ENCODE data around the gene NDUFA13. TPM values are rescaled to one million over a fixed set of nuclear protein-coding genes. Genes with fewer than 3 reads are reported as not detected.
A peak's percentile ranks its signal among the peaks of the same experiment; 100 is the strongest.

The NDUFA13 gene
- total RNA-seq, 4 donors from 2014 or later: 21.1 to 100 (median 76.0) TPM

GRCh38 chr19:19530423-19530804 is 14.4 kb downstream of the NDUFA13 start:
- no peak overlapping the region for H3K27ac ChIP-seq
- in situ Hi-C loops (cut with MboI; ENCODE audit: low pct_ligation_motif_present in 1 of 4, low pct_unique_long_range_greater_than_20kb in 1 of 4, low sequenced_read_pairs in 3 of 4) (loop anchor here (5.0 to 25.0 kb wide), 5 partner anchors 107 to 757 kb away; partner anchors contain the start of genes GMIP (in 4 of the 4) and LPAR2 (in 1 of the 4)), intact Hi-C loops (cut with DNase I; ENCODE audit: low total_unique reads) (loop anchor here (10.0 kb wide), 1 partner anchor 424 kb away; no protein-coding TSS in a partner anchor)
- no peaks in the 10 kb centered on the region for H3K9me3 ChIP-seq
- peaks cover 0 to 8% (median 7%) of the 10 kb centered on the region in 4 donors for H3K4me1 ChIP-seq
- 67 to 69% methylated on average over 5 to 9 of the region's 9 CpGs for WGBS, 2 donors (ENCODE audit: low coverage in 1 of 2)
- TF ChIP-seq EP300 (IDR thresholded peaks at IDR 0.05; ENCODE audit: low read depth) (no peak), POLR2AphosphoS5 (IDR thresholded peaks at IDR 0.05) (no peak), POLR2A (IDR thresholded peaks at IDR 0.05) (no peak)
- TF ChIP-seq, protein P1, sequence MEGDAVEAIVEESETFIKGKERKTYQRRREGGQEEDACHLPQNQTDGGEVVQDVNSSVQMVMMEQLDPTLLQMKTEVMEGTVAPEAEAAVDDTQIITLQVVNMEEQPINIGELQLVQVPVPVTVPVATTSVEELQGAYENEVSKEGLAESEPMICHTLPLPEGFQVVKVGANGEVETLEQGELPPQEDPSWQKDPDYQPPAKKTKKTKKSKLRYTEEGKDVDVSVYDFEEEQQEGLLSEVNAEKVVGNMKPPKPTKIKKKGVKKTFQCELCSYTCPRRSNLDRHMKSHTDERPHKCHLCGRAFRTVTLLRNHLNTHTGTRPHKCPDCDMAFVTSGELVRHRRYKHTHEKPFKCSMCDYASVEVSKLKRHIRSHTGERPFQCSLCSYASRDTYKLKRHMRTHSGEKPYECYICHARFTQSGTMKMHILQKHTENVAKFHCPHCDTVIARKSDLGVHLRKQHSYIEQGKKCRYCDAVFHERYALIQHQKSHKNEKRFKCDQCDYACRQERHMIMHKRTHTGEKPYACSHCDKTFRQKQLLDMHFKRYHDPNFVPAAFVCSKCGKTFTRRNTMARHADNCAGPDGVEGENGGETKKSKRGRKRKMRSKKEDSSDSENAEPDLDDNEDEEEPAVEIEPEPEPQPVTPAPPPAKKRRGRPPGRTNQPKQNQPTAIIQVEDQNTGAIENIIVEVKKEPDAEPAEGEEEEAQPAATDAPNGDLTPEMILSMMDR (IDR thresholded peaks at IDR 0.05): no peak
- no peak for DNase-seq
- no peaks in the 10 kb centered on the region for H3K27me3 ChIP-seq
- peaks cover 0 to 8% (median 0%) of the 10 kb centered on the region in 4 donors for H3K36me3 ChIP-seq
- no peak overlapping the region for H3K4me3 ChIP-seq

DNA sequence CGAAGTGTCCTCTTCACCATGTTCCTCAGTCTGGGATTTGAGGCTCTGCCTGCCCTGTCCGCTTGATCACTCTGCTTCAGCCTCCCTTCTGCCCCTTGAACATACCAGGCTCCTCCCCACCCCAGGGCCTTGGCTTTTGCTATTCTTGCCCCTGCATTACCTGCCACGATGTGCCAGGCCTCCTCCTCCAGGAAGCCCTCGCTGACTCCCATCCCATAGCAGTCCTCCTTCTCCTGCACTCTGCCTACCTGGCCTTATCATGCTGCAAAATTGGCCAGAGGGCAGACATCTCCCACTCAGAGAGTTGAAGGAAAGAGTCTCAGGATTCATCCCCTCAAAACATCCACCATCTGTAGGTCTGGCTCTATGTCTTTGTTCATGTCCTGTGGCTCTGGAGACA is 14.9 kb downstream of the NDUFA13 start:
- WGBS, 2 donors (ENCODE audit: low coverage in 1 of 2): 88 to 100% methylated on average over 2 to 4 of the region's 4 CpGs
- H3K27me3 ChIP-seq: no peaks in the 10 kb centered on the region
- H3K27ac ChIP-seq: no peak overlapping the region
- no peak for DNase-seq
- TF ChIP-seq EP300 (IDR thresholded peaks at IDR 0.05; ENCODE audit: low read depth) (no peak), POLR2A (IDR thresholded peaks at IDR 0.05) (no peak), POLR2AphosphoS5 (IDR thresholded peaks at IDR 0.05) (no peak)
- TF ChIP-seq, protein P1 (IDR thresholded peaks at IDR 0.05): no peak
- peaks cover 0 to 8% (median 7%) of the 10 kb centered on the region in 4 donors for H3K4me1 ChIP-seq
- peaks cover 0 to 8% (median 0%) of the 10 kb centered on the region in 4 donors for H3K36me3 ChIP-seq
- H3K4me3 ChIP-seq: no peak overlapping the region
- in situ Hi-C loops (cut with MboI; ENCODE audit: low pct_ligation_motif_present in 1 of 4, low pct_unique_long_range_greater_than_20kb in 1 of 4, low sequenced_read_pairs in 3 of 4): loop anchor here (5.0 to 25.0 kb wide), 5 partner anchors 106 to 756 kb away; partner anchors contain the start of genes GMIP (in 4 of the 4) and LPAR2 (in 1 of the 4)
- no peaks in the 10 kb centered on the region for H3K9me3 ChIP-seq
- intact Hi-C loops (cut with DNase I; ENCODE audit: low total_unique reads): loop anchor here (10.0 kb wide), 1 partner anchor 424 kb away; no protein-coding TSS in a partner anchor

DNA sequence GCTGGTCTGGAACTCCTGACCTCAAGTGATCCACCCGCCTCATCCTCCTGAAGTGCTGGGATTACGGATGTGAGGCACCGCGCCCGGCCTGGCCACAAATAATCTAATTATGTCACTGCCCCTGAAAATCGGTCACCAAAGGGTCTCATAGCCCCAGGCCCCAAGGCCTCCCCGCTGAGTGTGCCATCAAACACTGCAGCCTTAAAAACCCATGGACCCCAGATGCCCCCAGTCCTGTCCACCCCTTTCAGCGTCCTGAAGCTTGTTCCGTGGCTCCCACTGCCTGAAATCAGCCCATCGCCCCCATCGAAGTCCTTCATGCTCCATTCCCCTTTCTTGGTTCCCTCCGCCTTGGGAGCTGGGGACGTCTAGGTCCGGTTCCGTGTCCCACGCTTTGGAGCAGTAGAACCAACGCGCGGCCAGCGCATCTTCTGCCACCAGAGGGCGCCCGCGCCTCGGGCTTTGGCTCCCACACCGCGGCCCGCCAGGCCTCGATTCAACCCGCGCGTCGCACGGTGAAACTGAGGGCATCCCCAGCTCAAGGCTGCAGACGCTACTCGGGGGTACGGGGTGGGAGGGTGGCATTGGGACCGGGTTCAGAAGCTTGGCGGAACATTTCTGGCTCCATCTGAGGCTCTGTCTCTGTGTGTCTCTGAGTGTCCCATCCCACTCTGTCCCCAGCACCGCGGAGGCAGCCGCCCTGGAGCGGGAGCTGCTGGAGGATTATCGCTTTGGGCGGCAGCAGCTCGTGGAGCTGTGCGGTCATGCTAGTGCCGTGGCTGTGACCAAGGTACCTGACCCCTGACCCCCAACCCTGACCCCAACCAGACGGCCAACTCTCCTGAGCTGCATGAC is 16.2 kb downstream of the NDUFA13 start:
- H3K4me3 ChIP-seq: no peak overlapping the region
- TF ChIP-seq POLR2A (IDR thresholded peaks at IDR 0.05) (no peak), POLR2AphosphoS5 (IDR thresholded peaks at IDR 0.05) (peak in 1 of 3 donors; percentile 30)
- TF ChIP-seq, protein P1 (IDR thresholded peaks at IDR 0.05): peak; percentile 95 to 98 (median 98)
- peaks cover 7% of the 10 kb centered on the region for H3K27me3 ChIP-seq
- DNase-seq: peak; percentile 86
- 21 to 34% methylated on average over 6 to 48 of the region's 48 CpGs for WGBS, 2 donors (ENCODE audit: low coverage in 1 of 2)
- H3K4me1 ChIP-seq: peaks cover 0 to 10% (median 7%) of the 10 kb centered on the region in 4 donors
- in situ Hi-C loops (cut with MboI; ENCODE audit: low pct_ligation_motif_present in 1 of 4, low pct_unique_long_range_greater_than_20kb in 1 of 4, low sequenced_read_pairs in 3 of 4): loop anchor here (5.0 to 25.0 kb wide), 5 partner anchors 105 to 755 kb away; partner anchors contain the start of genes GMIP (in 4 of the 4) and LPAR2 (in 1 of the 4)
- no peaks in the 10 kb centered on the region for H3K9me3 ChIP-seq
- H3K27ac ChIP-seq: no peak overlapping the region
- H3K36me3 ChIP-seq: peaks cover 0 to 8% (median 0%) of the 10 kb centered on the region in 4 donors
- intact Hi-C loops (cut with DNase I; ENCODE audit: low total_unique reads): loop anchor here (2.0 to 10.0 kb wide), 2 partner anchors 115 to 423 kb away; no protein-coding TSS in a partner anchor
